GM18873 (cell line): Measurements from ENCODE around the gene TNIK.
"Not testable (repeated sequence)": the region's sequence is repeated elsewhere in the genome, so short reads cannot be mapped to it uniquely, and the experiment has no call there.

Source experiments
- ATAC-seq: cut with Tn5 transposase; IDR thresholded peaks from one replicate; pipeline ENCODE4 v1.9.1; 2021; ENCODE audit warnings: mild to moderate bottlenecking, moderate library complexity, moderate number of reproducible peaks; ENCODE audit not compliant: unreplicated experiment, low FRiP score

The TNIK gene

DNA sequence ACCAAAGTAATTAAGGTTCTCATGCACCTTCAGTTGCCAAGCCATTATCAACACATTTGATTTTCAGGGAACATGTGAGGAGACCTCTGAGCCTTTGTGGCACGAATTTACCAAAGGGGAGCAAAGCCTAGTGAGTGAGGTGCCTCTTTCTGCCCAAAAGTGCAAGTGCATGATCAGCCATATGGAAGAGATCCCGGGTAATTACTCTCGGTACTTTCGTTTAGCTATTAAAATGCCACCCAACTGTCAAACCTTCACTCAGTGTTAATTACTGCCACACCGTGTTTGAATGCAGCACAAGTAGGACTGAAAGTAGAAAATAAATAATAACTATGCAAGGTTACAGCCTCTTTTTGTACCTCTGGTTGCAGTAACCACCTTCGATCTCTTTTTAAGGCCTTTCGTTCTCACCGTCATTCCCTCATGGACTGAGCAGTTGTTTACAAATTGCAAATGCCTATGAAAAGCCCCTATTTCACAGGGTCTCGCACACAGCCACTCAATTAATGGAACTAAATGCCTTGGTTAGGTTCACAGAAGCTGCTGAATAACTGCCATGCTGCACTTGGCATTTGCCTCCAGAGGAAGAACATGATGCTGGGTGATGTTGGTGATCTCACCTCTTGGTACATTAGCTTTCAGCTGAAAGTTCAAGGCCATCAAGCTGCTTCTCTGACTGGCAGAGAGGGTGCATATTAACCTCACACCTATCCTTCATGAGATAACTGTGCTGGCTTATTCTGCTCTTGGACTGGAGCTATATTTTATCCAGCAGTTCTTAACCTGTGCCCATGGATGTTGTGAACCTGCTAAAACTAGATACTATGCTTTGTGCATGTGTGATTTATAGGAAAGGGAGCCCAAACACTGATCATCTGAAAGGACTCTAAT, 69.9 kb downstream of the TNIK start:
- ATAC-seq, result no peak

- ATAC-seq, result no peak
Measured at GRCh38 chr3:171389491-171389890, 70.7 kb downstream of the TNIK start.

- no peak for ATAC-seq
Measured at GRCh38 chr3:171388527-171388926, 71.7 kb downstream of the TNIK start.

- no peak for ATAC-seq
Measured at GRCh38 chr3:171387062-171387461, 73.1 kb downstream of the TNIK start.

GRCh38 chr3:171385086-171385485, 75.1 kb downstream of the TNIK start:
- no peak for ATAC-seq

GRCh38 chr3:171384101-171384891, 75.9 kb downstream of the TNIK start:
- ATAC-seq, result no peak

DNA sequence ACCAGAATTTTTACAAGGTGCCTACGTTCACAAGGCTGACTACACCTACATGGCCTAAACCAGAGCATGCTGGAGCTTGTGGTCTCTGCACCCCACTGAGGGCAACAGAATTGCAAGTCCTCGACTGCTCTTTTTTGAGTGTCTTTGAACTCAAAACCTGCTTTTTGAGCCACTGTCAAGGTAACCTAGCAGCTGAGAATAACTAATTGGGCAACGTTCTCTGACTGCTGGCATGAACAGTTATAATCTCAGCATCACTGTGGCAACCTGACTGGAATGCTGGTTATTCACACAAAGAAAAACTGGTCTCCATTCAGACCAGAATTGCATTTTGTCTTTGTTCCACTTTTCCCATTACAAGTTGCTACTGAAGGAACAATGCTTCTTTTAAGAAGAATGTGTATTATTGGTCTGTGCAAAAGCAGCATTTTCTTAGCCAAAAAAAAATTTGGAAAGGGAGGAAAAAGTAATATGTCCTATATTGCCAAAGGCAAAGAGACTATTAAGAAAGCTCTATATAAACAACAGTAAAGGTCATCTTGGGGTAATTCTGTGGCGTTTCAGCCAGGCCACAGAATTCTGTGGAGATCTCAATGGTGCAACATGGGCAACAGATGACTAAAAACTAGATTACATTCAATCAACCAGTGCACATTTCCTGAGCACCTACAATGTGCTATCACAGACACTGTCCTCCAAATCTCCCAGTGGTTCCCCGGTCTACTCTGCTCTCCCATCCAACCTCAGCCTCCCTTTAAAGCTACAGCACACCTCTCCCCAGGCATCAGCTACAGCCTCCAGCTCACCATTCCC, 76.8 kb downstream of the TNIK start:
- no peak for ATAC-seq

- not testable (repeated sequence) for ATAC-seq
Measured at GRCh38 chr3:171382347-171382746, 77.9 kb downstream of the TNIK start.

DNA sequence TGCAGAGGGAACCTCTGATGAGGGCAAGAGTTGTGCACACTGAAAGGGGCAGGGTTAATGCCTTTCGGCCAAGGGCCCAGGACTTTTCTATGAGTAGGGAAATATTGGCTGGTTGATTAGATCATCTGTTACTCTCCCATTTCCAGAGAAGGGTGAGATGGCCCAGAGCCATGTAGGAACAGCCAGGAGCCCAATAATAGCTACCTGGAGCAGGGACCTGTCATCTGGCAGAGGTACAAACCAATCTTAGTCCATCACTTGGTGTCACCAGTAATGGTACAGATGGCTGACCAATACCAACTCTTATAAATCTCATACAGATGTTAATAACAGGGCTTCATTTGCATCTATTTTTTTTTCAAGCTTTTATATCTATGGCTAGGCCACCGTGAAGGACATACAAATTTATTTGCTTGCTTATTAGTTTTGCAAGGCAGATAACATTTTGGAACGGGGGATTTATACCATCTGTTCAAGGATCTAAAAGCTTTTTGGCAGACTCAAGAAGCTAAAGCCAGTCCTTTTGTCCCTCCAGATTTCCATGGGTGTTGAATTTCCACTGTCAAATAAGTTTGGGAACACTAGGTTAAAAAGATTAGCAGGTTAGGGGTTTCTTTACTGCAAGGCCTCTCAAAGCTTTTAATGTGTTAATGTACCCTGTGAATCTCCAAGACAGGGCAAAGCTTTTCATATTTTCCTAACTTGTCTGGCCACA, 79.3 kb downstream of the TNIK start:
- no peak for ATAC-seq

GRCh38 chr3:171379961-171380483, 80.2 kb downstream of the TNIK start:
- no peak for ATAC-seq

DNA sequence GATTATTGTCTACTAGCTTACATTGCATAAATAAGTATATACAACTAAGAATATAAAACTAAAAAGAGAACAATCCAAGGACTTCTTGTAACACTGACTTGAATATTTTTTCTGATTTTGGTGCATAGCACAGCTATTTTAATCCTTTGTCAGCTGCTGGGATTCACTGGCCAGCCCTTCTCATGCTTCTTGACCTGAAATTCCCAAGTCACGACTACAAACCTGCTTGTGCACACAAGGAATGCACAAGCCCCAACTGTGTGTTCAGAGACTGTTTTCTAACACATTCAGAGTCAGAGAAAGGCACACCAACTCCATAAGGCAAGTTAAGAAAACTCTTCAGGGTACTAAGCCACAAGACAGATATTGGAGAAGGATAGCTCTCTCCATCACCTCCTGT, 80.9 kb downstream of the TNIK start:
- no peak for ATAC-seq

GRCh38 chr3:171378586-171378985, 81.6 kb downstream of the TNIK start:
- ATAC-seq, result no peak

DNA sequence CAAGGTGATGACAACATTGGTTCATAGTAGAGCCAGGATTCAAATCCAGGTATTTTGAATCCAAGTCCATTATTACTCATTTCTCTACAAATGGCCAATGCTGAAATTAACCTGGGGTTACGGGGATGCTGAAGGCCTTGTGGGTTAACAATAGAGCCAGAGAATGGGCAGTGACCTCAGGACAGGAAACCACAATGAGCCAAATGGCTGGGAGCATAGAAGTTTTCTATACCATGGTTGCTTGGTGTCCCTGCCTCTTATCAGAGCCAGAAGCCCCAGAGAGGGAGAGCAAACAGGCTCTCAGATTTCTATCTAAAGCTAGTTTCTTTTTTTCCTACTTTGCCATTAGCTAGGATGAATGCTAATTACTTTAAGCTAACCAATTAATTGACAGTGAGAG, 82.3 kb downstream of the TNIK start:
- ATAC-seq, result no peak

- ATAC-seq, result no peak
Measured at GRCh38 chr3:171376596-171376947, 83.6 kb downstream of the TNIK start.

DNA sequence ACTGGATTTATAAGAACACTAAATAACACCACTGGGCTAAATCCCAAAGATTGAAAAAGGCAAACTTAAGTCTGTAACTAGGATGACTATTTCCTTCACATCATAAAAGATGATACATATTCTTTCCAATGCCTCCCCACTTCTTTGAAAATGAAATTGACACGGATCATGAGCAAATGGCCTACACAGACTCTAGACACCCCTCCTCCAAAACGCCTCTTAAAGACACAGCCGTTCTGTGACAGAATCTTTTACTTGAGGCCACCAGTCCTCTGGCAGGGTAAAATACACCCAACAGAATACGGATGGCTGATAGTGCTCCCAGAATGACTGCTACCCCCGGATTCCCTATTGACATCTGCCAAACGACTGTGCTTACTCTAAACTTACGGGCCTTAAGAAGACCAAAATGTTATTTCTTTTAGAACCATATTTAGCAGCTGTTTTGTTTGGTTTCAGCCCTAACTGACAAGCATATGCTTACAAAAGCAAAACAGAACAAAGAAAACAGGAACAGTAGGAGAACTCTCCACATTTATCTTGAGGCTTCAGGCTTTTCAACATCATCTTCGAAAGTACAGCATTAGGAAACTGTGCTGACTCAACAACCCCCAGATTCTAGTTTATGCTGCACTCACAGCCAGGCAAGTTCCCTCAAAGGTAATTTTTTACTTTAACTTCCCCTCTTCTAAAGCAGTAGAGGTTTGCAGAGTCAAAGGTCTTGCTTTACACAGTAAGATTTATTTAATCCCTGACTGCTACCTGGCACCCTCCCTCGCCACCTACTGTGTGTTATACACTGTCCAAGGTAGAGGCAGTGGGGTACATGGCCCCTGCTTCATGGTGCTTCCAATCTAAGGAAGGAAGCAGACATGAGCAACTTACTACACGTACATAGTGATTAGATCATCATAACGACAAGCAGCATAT, 84.3 kb downstream of the TNIK start:
- no peak for ATAC-seq

DNA sequence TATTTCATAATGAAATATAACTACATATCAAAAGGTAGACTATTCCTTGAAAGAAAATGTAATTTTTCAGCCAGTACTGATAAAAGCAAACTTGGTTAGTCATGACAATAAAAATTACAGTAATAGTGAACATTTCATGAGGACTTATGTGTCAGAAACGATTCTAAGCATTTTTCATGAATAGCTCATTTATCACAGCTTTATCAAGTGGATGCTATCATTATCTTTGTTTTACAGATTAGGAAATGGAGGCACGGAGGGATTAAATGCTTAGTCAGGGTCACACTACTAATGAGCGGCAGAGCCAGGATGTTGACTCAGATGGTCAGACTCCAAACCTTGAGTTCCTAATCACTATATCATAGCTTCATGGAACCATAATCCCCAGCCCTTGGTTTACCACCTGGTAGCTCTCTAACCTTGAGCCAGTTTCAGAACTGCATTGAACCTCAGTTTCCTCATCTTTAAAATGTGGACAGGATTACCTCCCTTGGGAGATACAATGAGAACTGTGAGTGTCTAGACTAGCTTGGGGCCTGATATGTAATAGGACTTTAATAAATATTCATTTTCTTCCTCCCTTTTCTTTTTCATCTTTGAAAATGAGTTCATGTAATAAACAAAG, 85.4 kb downstream of the TNIK start:
- ATAC-seq, result no peak

DNA sequence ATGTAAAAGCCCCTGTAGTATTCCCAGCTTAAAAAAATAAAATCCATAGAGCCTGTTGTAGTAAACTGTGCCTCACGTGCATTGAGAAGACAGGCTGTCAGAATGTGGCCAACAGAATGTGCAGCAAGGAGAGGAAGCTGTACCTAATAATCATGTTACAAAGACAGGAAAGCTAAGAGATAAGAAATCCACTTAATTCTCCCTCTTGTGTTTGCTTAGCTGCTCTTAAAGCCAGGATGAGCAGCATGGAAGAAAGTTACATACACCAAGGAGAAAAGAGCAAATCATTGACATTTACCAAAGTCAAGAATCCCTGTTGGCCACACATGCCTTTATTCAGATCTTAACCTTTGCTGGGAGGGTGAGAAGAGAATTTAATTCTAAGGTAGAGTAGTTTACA, 85.9 kb downstream of the TNIK start:
- ATAC-seq, result no peak

- no peak for ATAC-seq
Measured at GRCh38 chr3:171373711-171374110, 86.5 kb downstream of the TNIK start.

DNA sequence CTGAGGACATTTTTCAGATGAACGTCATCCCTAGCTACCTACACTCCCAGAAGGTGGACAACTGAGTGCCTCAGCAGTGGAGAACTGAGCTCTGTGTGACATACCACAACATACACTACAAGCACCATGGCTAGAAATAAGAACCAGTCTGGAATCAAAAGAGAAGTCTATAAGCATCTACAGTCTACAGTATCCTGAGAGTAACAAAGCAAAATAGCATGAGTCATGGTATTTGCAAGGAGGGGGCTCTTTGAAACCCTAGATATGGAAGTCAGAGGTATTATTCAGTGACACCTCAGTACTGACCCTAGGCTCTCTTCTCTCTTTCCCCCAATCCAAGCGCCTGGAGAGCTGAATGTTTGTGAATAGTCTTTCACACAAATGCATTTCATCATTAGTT, 87.5 kb downstream of the TNIK start:
- no peak for ATAC-seq
